Esophagus muscularis mucosa (tissue), 3 donors: ENCODE measurements around the gene CALHM3.

Source experiments
- CTCF ChIP-seq, 3 experiments: fragments of 200-600 bp in 2 of 3; fragments of 450-650 bp in 1 of 3; sonication (generic) in 2 of 3; IDR thresholded peaks; one replicate each; pipeline ENCODE4 v1.5.1; 2017 to 2019; ENCODE audit warnings: antibody characterized with exemption in 3 of 3, mild to moderate bottlenecking in 2 of 3, moderate library complexity in 1 of 3
- POLR2A ChIP-seq: fragments of 450-650 bp; IDR thresholded peaks from one replicate; pipeline ENCODE4 v1.6.1; 2017; ENCODE audit warnings: antibody characterized with exemption, moderate library complexity, mild to moderate bottlenecking, low read depth

DNA sequence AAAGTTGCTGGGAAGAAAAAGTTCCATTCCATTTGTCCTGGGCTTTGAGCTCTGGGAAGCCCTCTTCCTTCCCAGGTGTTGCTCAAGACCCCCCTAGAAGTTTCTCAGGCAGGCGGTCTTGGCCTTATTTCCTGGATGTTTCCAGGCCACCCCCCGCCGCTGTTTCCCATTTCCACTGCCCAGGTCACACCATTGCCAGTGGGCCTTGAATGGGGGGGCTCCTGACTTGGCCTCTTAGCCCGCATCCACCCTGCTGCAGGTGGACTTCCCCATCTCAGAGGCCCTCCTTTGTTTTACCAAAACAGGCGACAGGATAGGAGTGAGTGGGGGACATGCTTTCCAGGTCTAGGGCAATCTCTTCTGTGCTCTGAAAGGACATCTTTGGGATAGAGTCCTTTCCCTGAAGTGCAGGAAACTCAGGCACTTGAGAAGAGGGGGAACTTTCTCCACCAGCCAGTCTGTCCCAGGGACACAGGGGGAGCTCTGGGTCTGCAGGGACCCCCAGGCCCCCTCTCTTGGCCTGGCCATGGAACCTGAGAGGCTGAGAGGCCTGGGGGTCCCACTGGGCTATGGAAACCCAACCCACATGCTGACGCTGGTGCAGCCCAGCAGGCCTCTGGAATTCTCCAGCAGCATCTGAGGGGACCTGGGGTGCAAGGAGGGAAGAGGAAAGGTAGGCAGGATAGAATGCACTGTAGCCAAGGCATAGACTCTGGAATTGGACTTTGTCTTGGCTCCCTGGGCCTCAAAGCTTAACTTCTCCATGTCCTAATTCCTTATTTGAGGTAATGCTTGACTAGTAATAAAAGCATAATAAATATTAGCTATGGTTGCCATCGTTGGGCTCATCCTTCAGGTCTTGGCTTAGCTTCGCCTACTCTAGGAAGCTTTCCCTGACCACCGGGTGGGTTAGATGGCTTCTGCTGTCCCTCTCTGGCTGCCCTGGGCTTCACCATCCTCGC, 32.0 kb upstream of the CALHM3 start:
- TF ChIP-seq POLR2A (no peak), CTCF (IDR thresholded peaks at IDR 0.05) (no peak)
